Heart left ventricle (tissue), 13 donors: ENCODE measurements around the gene CHMP5.

Source experiments
- CTCF ChIP-seq, 12 donors: fragments of 200-600 bp; sonication (generic) in 4 of 12; IDR thresholded peaks; one replicate each; pipeline versions ENCODE4 v1.5.0 to v1.8.0; 2018 to 2022; ENCODE audit warnings: antibody characterized with exemption in 12 of 12, mild to moderate bottlenecking in 5 of 12
- POLR2A ChIP-seq, 2 donors: fragments of 450-650 bp; IDR thresholded peaks; one replicate each; pipeline ENCODE4 v1.6.1; 2017; ENCODE audit warnings: antibody characterized with exemption in 2 of 2, mild to moderate bottlenecking in 2 of 2, moderate library complexity in 2 of 2
- donor health status: ischemic (EF 13 %, LVEDD 7.1; RV severe dilation, severe dysfunction).
- donor health status: DM: no; HTN: yes; CAD: no.
- donor health status: DM: no; HTN: no; CAD: no.
- donor health status: ischemic (EF 25% LVEDD 6.9; RV normal size, moderate dysfunction).
- donor health status: ischemic (EF 25% LVEDD 5.7; RV mildly dilated, moderate dysfunction).
- donor health status: ischemic (EF 35%, LVEDD 5.7; RV mildly dilated, moderate dysfunction).
- donor health status: nonischemic (EF 11% LVEDD 7.7; RV severe dilation, severe dysfunction).
- donor health status: DM: yes; HTN: yes; CAD: no.
- donor health status: PGD.
- donor health status: ischemic (EF 29% LVEDD 5.4; RV normal size, mild dysfunction).
- donor health status: nonischemic (EF 23%, LVEDD 6.1; RV moderate dilation, normal function).

- TF ChIP-seq POLR2A (IDR thresholded peaks at IDR 0.05) (no peak), CTCF (IDR thresholded peaks at IDR 0.05) (no peak)
Observed at GRCh38 chr9:33315371-33315770, 50.5 kb downstream of the CHMP5 start.
